AG20443 (cell line): ENCODE results near the gene EDIL3.

ENCODE experiments used
- DNase-seq: peaks from one replicate; pipeline ENCODE4 v3.0.0; 2012; ENCODE audit warnings: low spot score, mixed read lengths

Gene EDIL3

DNA sequence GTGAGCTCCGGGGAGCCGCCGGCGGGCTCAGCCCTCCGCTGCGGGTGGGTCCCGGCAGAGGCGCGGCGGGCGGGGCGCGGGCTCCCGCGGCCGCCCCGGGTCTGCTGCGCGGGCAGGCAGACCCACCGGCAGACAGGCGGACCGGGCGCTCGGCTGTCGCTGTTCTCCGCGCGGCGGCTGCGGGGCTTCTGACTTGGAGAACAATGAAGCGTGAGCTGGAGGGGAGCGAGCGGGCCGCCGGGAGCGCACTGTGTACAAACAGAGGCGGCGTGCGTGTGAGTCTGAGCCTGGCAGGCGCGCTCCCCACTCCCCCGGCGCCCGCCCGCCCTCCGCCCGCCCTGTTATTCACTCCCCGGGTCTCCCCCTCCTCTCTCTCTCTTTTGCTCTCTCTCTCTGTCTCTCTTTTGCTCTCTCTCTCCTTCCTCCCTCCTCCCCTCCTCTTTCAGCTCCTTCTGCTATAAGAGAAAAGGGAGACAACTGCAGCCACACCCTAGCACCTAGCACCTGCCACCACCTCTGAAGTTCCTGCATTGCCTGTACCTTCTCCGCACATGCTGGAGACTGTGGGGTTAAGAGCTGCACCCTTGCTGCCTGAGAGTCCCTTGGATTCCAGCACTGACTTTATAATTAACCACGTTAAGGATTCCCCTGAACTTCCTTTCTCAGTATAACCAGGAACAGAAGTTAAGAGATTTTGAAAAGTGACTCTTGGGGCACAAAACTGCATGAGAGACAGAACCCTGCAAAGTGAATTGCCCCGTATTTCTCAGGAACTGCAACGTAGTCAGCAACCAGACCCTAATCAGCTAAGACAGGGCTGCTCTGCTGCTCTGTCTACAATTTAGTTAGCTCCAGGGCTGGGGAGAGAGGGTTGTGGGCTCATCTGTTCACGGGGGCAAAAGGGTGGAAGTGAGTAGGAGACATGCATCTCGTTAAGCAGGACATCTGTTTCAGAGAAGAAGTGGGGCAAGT is at the start of gene EDIL3:
TSS of gene EDIL3 (minus strand) at position 277 of the 972 bp plus-strand sequence. CDS start 506 bp downstream, outside the sequence.
- peak; percentile 40 for DNase-seq

DNA sequence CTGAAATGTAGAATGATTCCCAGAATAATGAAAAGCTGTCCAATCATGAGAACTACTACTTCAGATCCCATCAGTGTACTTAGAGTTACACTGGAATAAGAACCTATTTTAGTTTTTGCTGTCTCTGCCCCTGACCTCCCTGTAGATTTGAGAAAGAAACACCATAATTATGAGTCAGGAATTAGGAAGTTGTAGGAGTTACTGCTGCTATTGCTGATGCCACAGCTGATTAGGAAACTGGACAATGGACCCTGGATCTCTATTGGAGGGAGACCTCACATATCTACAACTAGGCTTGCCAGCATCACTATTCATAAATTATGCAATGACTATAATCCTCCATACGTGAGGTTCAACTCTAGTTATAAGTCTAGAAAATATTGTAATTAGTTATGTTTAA is 48.8 kb upstream of the EDIL3 start:
- DNase-seq: no peak

GRCh38 chr5:84430863-84431663 is 46.4 kb upstream of the EDIL3 start:
- no peak for DNase-seq

- DNase-seq: no peak
Observed at GRCh38 chr5:84430079-84430478, 45.4 kb upstream of the EDIL3 start.

DNA sequence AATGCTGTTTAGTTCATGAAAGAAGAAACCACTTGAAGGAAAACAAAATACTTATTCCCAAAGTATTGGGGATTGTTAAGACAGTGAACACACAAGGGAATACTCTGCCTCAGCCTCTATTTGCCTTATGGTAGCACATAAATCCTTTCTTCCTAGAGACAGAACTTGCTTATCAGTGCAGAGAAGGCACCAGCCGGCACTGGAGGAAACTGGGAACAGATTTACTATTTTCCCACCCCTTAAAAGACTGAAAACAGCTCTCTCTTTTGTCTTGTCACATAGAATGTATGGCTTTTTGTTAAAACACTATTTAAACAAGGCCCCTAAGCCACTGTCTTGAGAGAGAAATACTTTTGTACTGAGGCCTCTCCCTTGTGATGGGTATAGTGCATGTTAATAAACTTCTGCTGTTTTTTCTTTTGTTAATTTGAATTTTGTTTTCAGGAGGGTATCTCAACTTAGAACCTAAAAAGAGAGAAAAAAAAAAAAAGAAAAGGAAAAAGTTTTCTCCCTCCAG is 40.7 kb upstream of the EDIL3 start:
- DNase-seq: no peak

DNA sequence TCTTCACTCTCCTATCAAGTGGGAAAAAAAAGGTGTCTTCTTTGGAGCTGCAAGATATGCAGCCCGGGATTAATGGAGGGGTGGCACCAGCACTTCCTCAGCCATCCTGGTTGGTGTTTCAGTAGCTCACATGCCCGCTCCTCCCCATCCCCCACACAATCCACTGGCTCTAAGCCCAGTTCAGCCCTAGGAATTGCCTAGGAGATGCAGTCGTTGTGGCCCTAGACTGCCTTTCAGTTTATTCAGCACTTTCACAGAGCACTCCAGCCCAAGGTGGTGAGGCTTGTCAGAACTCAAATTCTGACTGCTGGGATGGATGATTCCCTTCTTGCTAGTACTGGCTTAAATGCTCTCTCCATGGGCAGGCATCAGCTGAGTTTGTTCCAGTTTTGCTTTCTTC is 35.1 kb upstream of the EDIL3 start:
- DNase-seq: no peak

- no peak for DNase-seq
Observed at GRCh38 chr5:84411832-84412605, 27.3 kb upstream of the EDIL3 start.

DNA sequence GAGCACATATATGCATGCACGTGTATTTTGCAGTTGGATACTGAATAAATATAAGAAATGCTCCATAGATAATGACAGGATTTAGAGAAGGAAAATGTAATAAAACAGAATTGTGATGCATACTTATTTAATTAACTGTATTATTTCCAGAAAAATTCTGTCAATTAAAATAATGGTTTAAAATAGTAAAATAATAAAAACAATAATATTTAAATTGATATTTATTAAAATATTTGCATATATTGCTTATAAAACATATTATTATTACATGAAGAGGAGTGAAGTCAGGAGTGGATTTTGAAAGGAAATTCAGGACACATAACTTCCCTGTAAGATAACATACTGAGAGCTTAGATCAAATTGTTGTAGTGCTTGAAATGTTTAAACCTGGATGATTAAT is 21.4 kb upstream of the EDIL3 start:
- no peak for DNase-seq

- DNase-seq: peak; percentile 67
Observed at GRCh38 chr5:84403773-84404172, 19.1 kb upstream of the EDIL3 start.

DNA sequence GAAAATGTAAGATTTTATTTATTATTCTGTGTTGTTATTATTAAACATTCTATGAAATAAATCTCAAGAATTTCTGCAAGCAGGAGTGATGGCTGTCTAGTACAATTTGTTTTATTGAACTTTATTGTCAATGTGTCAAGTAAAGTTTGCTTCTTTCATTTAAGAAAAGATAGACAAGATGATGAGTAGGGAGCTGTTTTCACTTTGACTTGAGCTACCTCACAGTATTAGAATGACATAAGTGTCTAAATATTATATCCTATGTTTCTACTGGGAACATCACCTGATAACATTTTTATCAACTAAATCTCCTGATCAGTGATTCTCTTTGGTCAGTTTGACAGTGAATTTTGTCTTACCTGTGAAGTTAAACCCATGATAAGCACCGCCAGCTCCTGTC is 12.7 kb upstream of the EDIL3 start:
- no peak for DNase-seq

- peak; percentile 61 for DNase-seq
Observed at GRCh38 chr5:84393969-84394368, 9.3 kb upstream of the EDIL3 start.

- no peak for DNase-seq
Observed at GRCh38 chr5:84392836-84393235, 8.2 kb upstream of the EDIL3 start.

GRCh38 chr5:84385705-84386104 is 1.0 kb upstream of the EDIL3 start:
- DNase-seq: no peak

DNA sequence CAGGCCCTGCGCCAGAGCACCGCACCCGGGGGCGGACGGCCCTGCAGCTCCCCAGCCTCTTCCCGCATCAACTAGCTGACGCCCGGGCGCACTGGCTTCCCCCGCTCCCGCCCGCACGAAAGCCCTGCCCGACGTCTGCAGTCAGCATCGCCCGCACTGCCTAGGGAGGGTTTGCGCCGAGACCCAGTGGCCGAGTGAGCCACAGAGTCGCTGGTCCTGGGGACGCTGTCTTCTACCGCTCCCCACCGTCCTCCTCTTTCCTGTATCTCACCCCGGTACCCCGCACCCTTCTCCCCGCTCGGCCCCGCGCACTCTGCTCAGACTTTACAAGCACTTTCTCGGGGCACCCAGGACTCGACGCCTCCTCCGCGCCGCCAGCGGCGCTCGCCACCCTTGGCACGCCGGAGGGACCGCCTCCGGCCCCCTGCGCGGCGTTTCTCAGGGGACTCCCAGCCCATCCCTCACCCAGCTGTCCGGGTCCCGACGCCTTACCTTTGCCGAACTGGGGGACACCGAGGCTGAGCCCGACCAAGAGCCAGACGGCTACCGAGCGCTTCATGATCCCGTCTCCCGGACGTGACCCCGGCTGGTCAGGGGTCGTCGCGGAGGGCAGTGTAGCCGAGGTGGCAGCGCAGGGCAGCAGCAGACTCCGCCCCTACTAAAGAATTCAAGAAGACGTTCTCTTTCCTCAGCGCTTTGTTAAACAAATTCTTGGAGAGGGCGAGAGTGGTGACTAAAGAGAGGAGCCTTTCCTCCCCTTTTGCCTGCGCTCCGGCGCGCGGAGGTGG is 670 bp downstream of the EDIL3 start:
- DNase-seq: peak; percentile 23

- no peak for DNase-seq
Observed at GRCh38 chr5:84383296-84383815, 1.3 kb downstream of the EDIL3 start.

- DNase-seq: peak; percentile 19
Observed at GRCh38 chr5:84382363-84383295, 2.1 kb downstream of the EDIL3 start.

DNA sequence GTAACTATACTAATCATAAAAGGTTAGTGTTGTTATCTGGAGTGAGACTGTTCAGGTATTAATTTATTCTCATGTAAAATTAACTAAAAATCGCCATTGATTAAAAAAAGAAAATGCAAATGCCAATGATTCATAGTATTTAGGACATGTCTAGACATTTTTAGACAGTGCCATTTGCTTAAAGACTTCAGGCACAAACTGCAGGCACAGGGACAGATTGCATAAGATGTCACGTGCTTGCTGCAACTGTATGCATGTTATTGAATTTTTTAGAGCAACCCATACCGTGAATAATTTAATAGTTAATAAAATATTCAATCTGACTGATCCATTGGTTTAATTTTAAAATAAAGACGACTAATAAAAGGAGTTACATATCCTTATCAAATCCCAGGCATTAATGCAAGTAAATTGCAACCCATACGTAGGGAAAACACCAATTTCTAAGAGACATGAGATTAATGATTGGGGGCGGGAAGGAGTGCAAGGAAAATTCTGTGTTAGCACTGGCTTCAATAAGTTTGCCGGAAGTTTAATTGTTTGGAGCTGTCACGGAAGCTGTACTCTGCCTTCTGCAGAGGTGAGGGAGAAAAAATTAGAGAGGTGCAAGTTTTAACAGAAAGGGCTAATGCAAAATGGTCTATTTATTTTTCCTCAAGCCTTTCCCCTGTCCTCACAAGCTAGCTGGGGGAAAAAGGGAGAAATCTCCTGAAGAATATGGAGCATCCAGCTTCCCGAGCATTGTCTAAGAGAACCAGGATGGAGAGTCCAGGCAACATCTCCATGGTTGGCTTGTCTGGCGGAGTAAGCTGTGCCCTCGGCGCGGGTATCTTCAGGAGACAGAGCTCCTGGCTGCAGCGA is 2.9 kb downstream of the EDIL3 start:
- DNase-seq: no peak

- DNase-seq: no peak
Observed at GRCh38 chr5:84379749-84380148, 4.9 kb downstream of the EDIL3 start.

DNA sequence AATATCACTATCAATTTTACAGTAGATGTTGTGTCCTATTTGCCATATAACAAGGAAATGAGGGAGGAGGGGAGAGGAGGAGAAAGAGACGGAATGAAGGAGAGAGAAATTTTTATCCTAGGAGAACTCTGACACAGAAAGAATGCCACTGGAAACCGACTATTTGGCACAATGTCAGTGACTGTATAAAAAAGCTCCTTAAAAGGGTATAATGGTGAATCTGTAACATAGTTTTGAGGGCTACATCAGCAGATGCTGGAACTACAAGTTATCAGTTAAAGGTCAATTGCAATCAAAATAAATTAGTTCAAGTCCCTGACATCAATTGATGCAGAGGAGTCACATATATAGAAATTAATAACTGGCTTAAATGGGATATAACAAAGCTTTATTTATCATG is 5.7 kb downstream of the EDIL3 start:
- DNase-seq: no peak
